GM12872 (cell line): ENCODE results near the gene NT5DC2.

Source experiments
- CTCF ChIP-seq: IDR thresholded peaks from 3 replicates; pipeline ENCODE4 v1.5.1; 2011; ENCODE audit warnings: low read depth, mild to moderate bottlenecking, low read length, moderate library complexity; ENCODE audit not compliant: insufficient read depth

The NT5DC2 gene

GRCh38 chr3:52546111-52546901 lies 12.6 kb upstream of the NT5DC2 start:
- no peak for TF ChIP-seq CTCF

- no peak for TF ChIP-seq CTCF
These were observed 11.3 kb upstream of the NT5DC2 start for GRCh38 chr3:52544937-52545336.

GRCh38 chr3:52541050-52541449 lies 7.4 kb upstream of the NT5DC2 start:
- no peak for TF ChIP-seq CTCF

GRCh38 chr3:52539010-52539653 lies 5.5 kb upstream of the NT5DC2 start:
- no peak for TF ChIP-seq CTCF

GRCh38 chr3:52537726-52538421 lies 4.2 kb upstream of the NT5DC2 start:
- TF ChIP-seq CTCF, result no peak

- no peak; the same call in 2 of the 3 replicates for TF ChIP-seq CTCF
These were observed 3.5 kb upstream of the NT5DC2 start for GRCh38 chr3:52537165-52537620.
